Cardiac fibroblast (primary cell): Measurements from ENCODE around the gene PNPLA3.

Experiments used
- DNase-seq, 2 donors: peaks; one replicate each; pipeline versions ENCODE4 v3.0.0 to v3.0.0-alpha.2; 2010; ENCODE audit warnings: low read depth in 2 of 2
- H3K4me3 ChIP-seq, 2 donors: replicated peaks in 1 of 2; 1 replicate in 1 of 2; 2 replicates in 1 of 2; pipeline ENCODE4 v1.5.1; 2011; ENCODE audit warnings: low read depth in 2 of 2, low read length in 2 of 2, mild to moderate bottlenecking in 2 of 2, moderate library complexity in 1 of 2
- CTCF ChIP-seq: IDR thresholded peaks from one replicate; pipeline ENCODE4 v1.5.1; 2011; ENCODE audit warnings: low read depth, mild to moderate bottlenecking, low read length, inconsistent platforms

Gene PNPLA3

GRCh38 chr22:43911351-43911750 is 12.3 kb upstream of the PNPLA3 start:
- H3K4me3 ChIP-seq: no peak overlapping the region
- no peak for DNase-seq
- no peak for TF ChIP-seq CTCF

- H3K4me3 ChIP-seq: no peak overlapping the region
- TF ChIP-seq CTCF: no peak
- no peak for DNase-seq
Measured at GRCh38 chr22:43917521-43917920, 6.1 kb upstream of the PNPLA3 start.

DNA sequence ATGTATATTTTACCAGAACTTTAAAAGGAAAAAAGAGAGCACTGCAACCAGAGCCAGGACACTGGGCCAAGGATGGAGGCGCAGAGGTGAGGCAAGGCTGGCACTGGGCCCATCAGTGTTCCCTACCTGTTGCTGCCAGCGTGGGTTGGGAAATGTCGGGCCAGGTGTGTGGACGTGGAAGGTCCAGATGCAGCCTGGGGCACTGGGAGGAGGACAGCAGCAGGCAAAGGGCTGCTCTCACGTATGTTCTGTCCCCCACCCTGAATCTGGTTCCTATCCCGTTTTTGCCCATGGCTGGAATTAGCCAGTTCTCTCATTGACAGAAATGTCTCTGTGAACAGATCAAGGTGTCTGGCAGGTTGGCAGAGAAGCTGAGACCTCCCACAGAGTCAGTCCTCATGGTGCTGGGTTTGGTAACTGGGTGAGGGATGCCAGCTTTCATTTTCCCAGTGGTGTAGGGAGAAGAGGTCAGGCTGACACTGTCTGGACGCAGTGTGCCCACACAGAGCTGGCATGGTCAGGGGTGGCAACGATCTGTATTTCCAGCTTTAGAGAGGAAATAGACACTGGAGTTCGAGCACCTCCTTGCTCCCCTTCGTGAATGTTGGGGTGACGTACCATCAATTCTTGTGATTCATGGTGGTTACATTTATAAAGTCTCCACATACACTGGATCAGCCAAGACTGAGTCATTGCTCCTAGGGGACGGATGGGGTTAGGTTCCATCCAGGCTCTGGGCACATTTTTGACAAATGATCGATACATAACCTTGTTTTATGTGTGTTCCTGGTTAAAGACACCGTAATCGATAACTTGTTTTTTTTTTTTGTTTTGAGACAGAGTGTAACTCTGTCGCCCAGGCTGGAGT is 4.3 kb upstream of the PNPLA3 start:
- no peak for TF ChIP-seq CTCF
- peak in 1 of 2 donors; percentile 66 for DNase-seq
- H3K4me3 ChIP-seq: no peak overlapping the region

DNA sequence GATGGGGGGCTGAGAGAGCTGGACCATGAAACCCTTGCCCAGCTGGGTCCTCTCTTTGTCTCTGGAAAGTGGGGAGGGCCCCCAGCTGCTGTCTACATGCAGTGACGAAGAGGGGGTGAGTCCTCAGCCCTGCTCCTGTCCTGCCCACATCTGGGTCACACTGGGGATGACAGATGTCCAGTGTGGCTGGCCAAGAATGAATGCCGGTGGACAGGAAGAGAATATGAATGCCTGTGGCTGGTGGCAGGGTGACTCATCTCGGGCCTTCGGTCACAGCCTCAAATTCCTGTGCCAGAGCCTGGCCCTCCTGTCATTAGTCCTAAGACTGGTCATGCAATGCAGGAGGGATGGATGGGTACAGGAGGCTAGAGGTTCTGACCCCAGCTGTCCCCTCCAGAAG is 2.2 kb upstream of the PNPLA3 start:
- peak; percentile 48 to 75 for DNase-seq

DNA sequence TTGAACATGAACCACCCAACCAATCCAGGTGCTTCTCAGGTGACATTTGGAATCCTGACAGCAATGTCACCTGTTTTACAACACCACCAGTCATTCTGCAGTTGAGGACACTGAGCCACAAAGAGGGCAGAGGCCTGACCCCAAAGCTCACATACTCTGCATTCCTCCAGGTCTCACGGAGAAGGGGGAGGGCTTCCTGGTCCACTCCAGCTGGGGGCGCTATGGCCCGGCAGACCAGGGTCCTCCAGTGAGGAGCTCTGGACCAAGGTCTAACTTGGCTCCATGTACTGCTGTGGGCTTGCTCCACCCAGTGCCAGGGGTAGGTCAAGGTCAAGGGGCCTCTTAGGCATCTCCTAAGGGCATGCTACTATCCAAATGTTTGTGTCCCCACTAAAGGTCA is 1.5 kb upstream of the PNPLA3 start:
- TF ChIP-seq CTCF: no peak
- no peak overlapping the region for H3K4me3 ChIP-seq
- no peak for DNase-seq

More for the DNA sequence above, 2.2 kb upstream of the PNPLA3 start:
- no peak overlapping the region for H3K4me3 ChIP-seq
- no peak for TF ChIP-seq CTCF

- TF ChIP-seq CTCF: no peak
- peak overlapping the region; percentile 35 to 40 for H3K4me3 ChIP-seq
- peak in 1 of 2 donors; percentile 26 for DNase-seq
Measured at GRCh38 chr22:43923191-43923590, 414 bp upstream of the PNPLA3 start.
